C4-2B (cell line): ENCODE results near the gene CST9.

Experiments
- CTCF ChIP-seq: fragments of 450-650 bp; conservative IDR thresholded peaks from 2 replicates; pipeline ENCODE4 v1.5.1; 2017; ENCODE audit warnings: mild to moderate bottlenecking
- ZFX ChIP-seq: fragments of 450-650 bp; IDR thresholded peaks from 2 replicates; pipeline ENCODE4 v1.6.1; 2017

GRCh38 chr20:23607497-23608245 lies 2.0 kb upstream of the CST9 start:
- TF ChIP-seq CTCF (no peak), ZFX (no peak)
